GM18508 (cell line): ENCODE results near the gene ADAMTS1.

Source experiments
- ATAC-seq: cut with Tn5 transposase; IDR thresholded peaks from one replicate; pipeline ENCODE4 v1.9.1; 2021; ENCODE audit warnings: moderate number of reproducible peaks; ENCODE audit not compliant: insufficient read depth, unreplicated experiment

Gene ADAMTS1

GRCh38 chr21:26846036-26846931, 1.1 kb upstream of the ADAMTS1 start:
- ATAC-seq = no peak

DNA sequence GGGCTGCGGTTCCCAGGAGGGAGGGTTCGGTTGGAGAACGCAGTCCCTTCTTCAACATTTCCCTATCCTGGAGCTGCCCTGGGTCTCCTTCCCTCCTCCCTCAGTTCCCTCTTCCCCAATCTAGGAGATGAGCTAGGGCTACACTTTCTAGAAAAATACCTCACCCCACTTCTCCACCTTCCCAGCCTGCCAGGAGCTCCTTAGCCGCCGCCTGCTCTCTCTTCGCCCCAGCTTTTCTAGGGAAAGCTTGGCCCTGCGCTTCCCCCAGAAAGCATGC, 488 bp upstream of the ADAMTS1 start:
- no peak for ATAC-seq

GRCh38 chr21:26844258-26845065, 747 bp downstream of the ADAMTS1 start:
- ATAC-seq = no peak

- no peak for ATAC-seq
Measured at GRCh38 chr21:26843933-26844257, 1.3 kb downstream of the ADAMTS1 start.

DNA sequence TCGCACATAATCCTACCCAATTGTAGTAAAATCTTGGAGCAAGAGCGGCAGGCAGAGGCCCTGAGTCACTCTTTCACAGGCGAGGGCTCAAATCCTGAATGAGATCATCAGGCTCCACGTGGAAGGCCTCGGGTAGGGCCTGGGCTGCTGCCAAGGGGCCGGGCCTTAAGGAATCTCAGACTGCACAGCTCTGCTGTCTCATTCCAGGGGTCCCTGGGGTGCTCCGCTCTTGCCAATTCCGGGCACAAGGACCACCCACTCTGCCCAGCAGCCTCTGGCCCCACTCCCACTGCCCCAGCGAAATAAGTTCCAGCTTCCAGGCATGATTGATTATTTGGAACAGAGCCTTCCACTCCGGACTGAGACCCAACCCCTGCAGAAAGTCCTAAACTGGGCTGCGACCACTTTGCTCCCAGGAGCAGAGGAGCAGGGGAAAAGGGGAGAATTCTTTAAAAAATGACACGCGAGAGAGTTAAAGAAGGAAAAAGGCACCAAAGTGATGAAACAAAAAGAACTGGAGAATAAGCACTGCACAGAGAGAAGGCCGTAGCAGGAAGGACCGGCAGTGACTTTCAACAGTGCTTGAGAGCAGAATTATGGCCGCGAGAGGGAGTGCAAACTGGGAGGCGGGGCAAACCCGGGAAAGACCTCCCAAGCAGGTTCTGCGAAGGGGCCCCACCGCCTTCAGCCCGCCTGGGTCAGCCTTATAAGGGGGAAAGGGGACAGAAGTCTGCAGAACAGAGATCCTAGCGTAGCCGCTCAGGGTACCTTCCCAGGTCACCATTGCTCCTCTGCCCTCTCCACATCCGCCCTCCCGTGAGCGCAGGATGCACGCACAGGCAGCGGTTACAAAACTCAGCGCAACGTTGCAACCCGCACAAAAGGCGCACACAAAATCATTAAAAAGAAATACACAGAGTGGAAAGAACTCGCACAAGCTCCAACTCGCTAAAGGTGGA, 2.0 kb downstream of the ADAMTS1 start:
- no peak for ATAC-seq

DNA sequence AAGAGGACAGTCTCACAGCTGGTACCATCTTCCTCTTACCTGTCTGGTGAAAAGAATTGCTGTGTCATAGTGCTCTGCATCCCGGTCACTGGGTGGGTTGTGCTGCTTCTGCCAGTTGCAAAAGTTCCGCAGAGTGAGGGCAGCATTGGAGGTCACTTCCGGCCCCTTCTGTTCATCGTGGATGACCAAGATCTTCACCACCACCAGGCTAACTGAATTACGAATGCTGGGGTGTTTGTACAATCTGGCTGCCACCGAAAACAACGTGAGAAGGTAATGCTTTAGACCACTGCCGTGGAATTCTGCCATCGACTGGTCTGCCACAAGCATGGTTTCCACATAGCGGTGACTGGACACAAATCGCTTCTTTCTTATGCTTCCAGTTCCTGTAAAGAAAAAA, 2.9 kb downstream of the ADAMTS1 start:
- no peak for ATAC-seq

DNA sequence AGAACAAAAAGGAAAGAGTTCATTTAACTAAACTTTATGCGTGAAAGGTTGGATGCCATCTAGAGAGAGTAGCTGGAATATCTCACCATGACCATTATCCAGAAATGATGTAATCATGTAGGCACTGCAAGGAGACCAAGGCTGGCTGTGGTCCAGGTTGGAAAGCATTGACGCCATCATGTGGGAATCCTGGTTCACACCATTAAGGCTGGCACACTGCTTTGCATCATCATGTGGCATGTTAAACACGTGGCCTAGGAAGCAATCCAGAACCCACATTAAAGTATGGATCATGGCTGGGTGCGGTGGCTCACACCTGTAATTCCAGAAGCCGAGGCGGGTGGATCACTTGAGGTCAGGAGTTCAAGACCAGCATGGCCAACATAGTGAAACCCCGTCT, 4.3 kb downstream of the ADAMTS1 start:
- no peak for ATAC-seq

- ATAC-seq = no peak
Measured at GRCh38 chr21:26840201-26840600, 5.0 kb downstream of the ADAMTS1 start.

- ATAC-seq = no peak
Measured at GRCh38 chr21:26837539-26837938, 7.7 kb downstream of the ADAMTS1 start.

DNA sequence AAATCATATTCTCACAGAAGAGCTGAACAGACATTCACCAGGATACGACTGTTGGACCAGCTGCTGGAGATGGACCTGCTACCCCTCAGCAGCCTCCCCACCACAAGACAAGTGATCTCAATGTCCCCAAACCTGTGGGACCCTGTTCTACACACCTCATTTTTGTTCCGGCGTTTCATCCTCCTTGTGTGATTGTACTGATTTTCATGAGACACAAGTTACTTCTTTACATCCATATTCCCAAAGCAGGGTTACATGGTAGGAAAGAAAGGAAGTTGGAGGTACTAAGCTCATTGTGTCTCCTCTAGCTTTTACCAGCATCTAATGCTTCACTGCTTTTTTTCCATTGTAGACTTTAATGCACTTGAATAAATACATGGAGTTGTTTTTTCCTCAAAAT, 8.7 kb downstream of the ADAMTS1 start:
- no peak for ATAC-seq

- ATAC-seq = no peak
Measured at GRCh38 chr21:26835714-26836265, 9.4 kb downstream of the ADAMTS1 start.

- ATAC-seq = no peak
Measured at GRCh38 chr21:26835027-26835713, 10.0 kb downstream of the ADAMTS1 start.

GRCh38 chr21:26834181-26834905, 10.9 kb downstream of the ADAMTS1 start:
- ATAC-seq = no peak

DNA sequence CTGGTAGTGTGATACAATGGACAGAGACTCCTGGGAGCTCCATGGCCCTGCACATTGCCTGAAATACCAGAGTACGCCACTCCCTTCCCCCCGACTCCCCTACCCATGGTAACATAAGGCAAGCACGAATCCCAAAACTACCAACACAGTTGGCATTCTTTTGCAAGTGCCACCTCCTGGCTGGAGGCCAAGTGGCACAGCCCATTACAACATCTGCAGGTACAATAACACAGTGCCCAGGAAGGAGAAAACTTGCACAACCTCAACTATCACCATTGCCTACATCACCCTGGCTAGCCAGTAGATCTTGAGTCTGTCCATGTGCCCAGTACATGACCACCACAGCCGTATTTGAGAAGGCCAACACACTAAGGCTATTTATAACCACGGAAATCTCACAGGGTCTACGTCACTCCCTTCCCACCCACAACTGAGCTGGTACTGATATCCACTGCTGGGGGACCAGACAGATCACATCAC, 11.7 kb downstream of the ADAMTS1 start:
- ATAC-seq = no peak

- no peak for ATAC-seq
Measured at GRCh38 chr21:26833011-26833410, 12.2 kb downstream of the ADAMTS1 start.

DNA sequence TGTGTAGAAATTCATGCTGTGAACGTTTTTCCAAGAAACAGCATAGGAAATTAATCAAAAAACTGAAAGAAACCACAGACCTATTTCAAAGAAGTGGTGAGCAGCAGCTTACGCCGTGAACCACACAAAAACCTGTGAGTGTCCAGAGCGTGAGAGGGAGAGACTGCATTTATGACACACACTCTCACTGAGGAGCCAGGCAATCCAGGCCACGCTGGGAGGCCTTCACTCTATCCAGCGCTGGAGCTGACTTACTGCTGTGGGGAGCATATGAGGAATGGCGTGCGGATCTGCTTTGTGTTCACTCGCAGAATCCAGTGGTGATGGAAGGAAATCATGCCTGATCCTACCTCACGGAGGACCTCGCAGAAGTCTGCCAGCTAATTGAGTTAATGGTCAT, 12.7 kb downstream of the ADAMTS1 start:
- no peak for ATAC-seq

- ATAC-seq = no peak
Measured at GRCh38 chr21:26826801-26827200, 18.4 kb downstream of the ADAMTS1 start.

- ATAC-seq = no peak
Measured at GRCh38 chr21:26820509-26820908, 24.7 kb downstream of the ADAMTS1 start.

- no peak for ATAC-seq
Measured at GRCh38 chr21:26819740-26820324, 25.4 kb downstream of the ADAMTS1 start.
